SK-N-SH (cell line): ENCODE measurements around the gene PROP1. TPM values are rescaled to one million over a fixed set of nuclear protein-coding genes. Genes with fewer than 3 reads are reported as not detected.
"Not testable (repeated sequence)": the region's sequence is repeated elsewhere in the genome, so short reads cannot be mapped to it uniquely, and the experiment has no call there.

ENCODE experiments used
- CTCF ChIA-PET: fragments of 300-600, 350-600 bp; formaldehyde crosslinking; extraction: SDS; loops from one replicate; lab custom pipeline; 2021; lab: Yijun Ruan, JAX
- POLR2A ChIA-PET: fragments of 350-600 bp; sonication (Branson Sonifier 250); formaldehyde crosslinking; extraction: SDS; loops from one replicate; lab custom pipeline; 2020; ENCODE audit warnings: antibody characterized with exemption, inconsistent platforms; lab: Yijun Ruan, JAX
- DNase-seq: peaks from one replicate; pipeline ENCODE4 v3.0.0; 2012
- H2AFZ ChIP-seq: fragments of 200-600 bp; sonication (generic); 2 replicates; pipeline ENCODE4 v1.8.1; 2016; ENCODE audit warnings: antibody characterized with exemption, mild to moderate bottlenecking, low read depth
- H3F3A ChIP-seq: fragments of 200-600 bp; sonication (generic); replicated peaks from 2 replicates; pipeline ENCODE3; 2016; ENCODE audit warnings: antibody characterized with exemption, mild to moderate bottlenecking; ENCODE audit not compliant: insufficient read depth
- H3K27ac ChIP-seq, 2 experiments: fragments of 200-500 bp in 1 of 2; fragments of 200-600 bp in 1 of 2; sonication (Bioruptor generic) in 1 of 2; sonication (generic), shearing (Covaris generic) in 1 of 2; 2 replicates each; pipeline versions ENCODE4 v1.5.1 to v1.6.1; 2014 to 2016; ENCODE audit warnings: low read depth in 2 of 2, inconsistent platforms in 1 of 2, low read length in 1 of 2, mild to moderate bottlenecking in 1 of 2, mixed read lengths in 1 of 2
- H3K27me3 ChIP-seq: fragments of 200-600 bp; sonication (generic), shearing (Covaris generic); 2 replicates; pipeline ENCODE4 v1.6.1; 2016; ENCODE audit warnings: mixed run types; ENCODE audit not compliant: insufficient read depth
- H3K36me3 ChIP-seq, 2 experiments: fragments of 200-500 bp in 1 of 2; fragments of 200-600 bp in 1 of 2; sonication (Bioruptor generic) in 1 of 2; sonication (generic) in 1 of 2; replicated peaks in 1 of 2; 2 replicates each; pipeline versions ENCODE3 to v1.5.1; 2014 to 2016; ENCODE audit warnings: low read length in 1 of 2, mild to moderate bottlenecking in 1 of 2; ENCODE audit not compliant: insufficient read depth in 2 of 2, control insufficient read depth in 1 of 2
- H3K4me1 ChIP-seq, 2 experiments: fragments of 200-500 bp in 1 of 2; fragments of 200-600 bp in 1 of 2; sonication (Bioruptor generic) in 1 of 2; sonication (generic), shearing (Covaris generic) in 1 of 2; 2 replicates each; pipeline versions ENCODE4 v1.5.1 to v1.6.1; 2014 to 2016; ENCODE audit warnings: low read depth in 1 of 2, low read length in 1 of 2, mixed run types in 1 of 2; ENCODE audit not compliant: insufficient read depth in 2 of 2, control insufficient read depth in 1 of 2
- H3K4me2 ChIP-seq: fragments of 200-600 bp; sonication (generic), shearing (Covaris generic); 2 replicates; pipeline ENCODE4 v1.6.1; 2017; ENCODE audit warnings: mixed run types
- H3K4me3 ChIP-seq, 2 experiments: fragments of 200-500 bp in 1 of 2; fragments of 200-600 bp in 1 of 2; sonication (Bioruptor generic) in 1 of 2; sonication (generic), shearing (Covaris generic) in 1 of 2; 2 replicates each; pipeline versions ENCODE4 v1.5.1 to v1.8.1; 2014 to 2016; ENCODE audit warnings: low read depth in 2 of 2, inconsistent platforms in 1 of 2, low read length in 1 of 2, mild to moderate bottlenecking in 1 of 2, mixed read lengths in 1 of 2, moderate library complexity in 1 of 2
- H3K79me2 ChIP-seq: fragments of 200-600 bp; sonication (generic); 2 replicates; pipeline ENCODE4 v1.8.1; 2017; ENCODE audit warnings: mild to moderate bottlenecking; ENCODE audit not compliant: insufficient read depth
- H3K9ac ChIP-seq: fragments of 200-600 bp; sonication (generic); 2 replicates; pipeline ENCODE4 v1.6.1; 2017; ENCODE audit warnings: mixed run types
- H3K9me2 ChIP-seq: fragments of 200-600 bp; sonication (generic); 2 replicates; pipeline ENCODE4 v1.6.1; 2017; ENCODE audit warnings: mixed run types
- H3K9me3 ChIP-seq: fragments of 200-600 bp; sonication (generic); 2 replicates; pipeline ENCODE4 v1.6.1; 2017; ENCODE audit warnings: mixed run types, mild to moderate bottlenecking, moderate library complexity
- H4K20me1 ChIP-seq: fragments of 200-600 bp; sonication (generic); 2 replicates; pipeline ENCODE4 v1.6.1; 2017; ENCODE audit warnings: mild to moderate bottlenecking, mixed run types; ENCODE audit not compliant: insufficient read depth
- WGBS: methylation state at CpG from one replicate; pipeline ENCODE4 v1.1.6; 2017; ENCODE audit warnings: low lambda C conversion rate; 5-methylcytosine and 5-hydroxymethylcytosine counted together
- polyA plus RNA-seq, 3 experiments: library from polyadenylated mRNA; depleted of rRNA; stranded (reverse); fragments of >200 nt; gene quantifications; 2 replicates each; pipeline ENCODE4 v1.2.3, GENCODE V29; 2012

Gene PROP1
- polyA plus RNA-seq, 1 of the 3 experiments (the other 2 are of a cell fraction) = not detected

- H3F3A ChIP-seq, H3K27me3 ChIP-seq, H3K4me2 ChIP-seq, H3K4me3 ChIP-seq, H3K27ac ChIP-seq, H3K4me1 ChIP-seq, H3K79me2 ChIP-seq, H4K20me1 ChIP-seq, H3K9me2 ChIP-seq, CTCF ChIA-PET, H2AFZ ChIP-seq, H3K9me3 ChIP-seq, DNase-seq, H3K36me3 ChIP-seq, POLR2A ChIA-PET, H3K9ac ChIP-seq: not testable (repeated sequence)
- 21% methylated on average over 3 of the region's 10 CpGs for WGBS
Observed at GRCh38 chr5:177949656-177950055, 46.4 kb downstream of the PROP1 start.

- H3K27ac ChIP-seq, H3K9ac ChIP-seq, DNase-seq, H3F3A ChIP-seq, H3K27me3 ChIP-seq, CTCF ChIA-PET, H3K9me3 ChIP-seq, H3K79me2 ChIP-seq, H4K20me1 ChIP-seq, H2AFZ ChIP-seq, POLR2A ChIA-PET, H3K4me2 ChIP-seq, H3K9me2 ChIP-seq, H3K4me3 ChIP-seq, H3K36me3 ChIP-seq, H3K4me1 ChIP-seq: not testable (repeated sequence)
- 75% methylated on average over 6 of the region's 17 CpGs for WGBS
Observed at GRCh38 chr5:177949065-177949464, 47.0 kb downstream of the PROP1 start.

GRCh38 chr5:177947912-177948311 is 48.1 kb downstream of the PROP1 start:
- CTCF ChIA-PET = interaction anchor here (1.1 kb wide), 1 partner anchor 128 kb away, joined by 4 read pairs; no protein-coding TSS in a partner anchor
- H3K4me1 ChIP-seq, H2AFZ ChIP-seq, H3K27ac ChIP-seq, H3K27me3 ChIP-seq, H3K9ac ChIP-seq, POLR2A ChIA-PET, H3K9me2 ChIP-seq, H4K20me1 ChIP-seq, H3K4me2 ChIP-seq, H3F3A ChIP-seq, DNase-seq, H3K4me3 ChIP-seq, H3K36me3 ChIP-seq, H3K79me2 ChIP-seq, H3K9me3 ChIP-seq: not testable (repeated sequence)
- 87% methylated on average over 9 of the region's 10 CpGs for WGBS

GRCh38 chr5:177945601-177946283 is 50.3 kb downstream of the PROP1 start:
- H3K36me3 ChIP-seq, POLR2A ChIA-PET, CTCF ChIA-PET, H3K27ac ChIP-seq, H3K9me3 ChIP-seq, H3K27me3 ChIP-seq, H3K79me2 ChIP-seq, H3K9ac ChIP-seq, H3K4me2 ChIP-seq, H2AFZ ChIP-seq, H3F3A ChIP-seq, H3K9me2 ChIP-seq, H4K20me1 ChIP-seq, H3K4me1 ChIP-seq, DNase-seq, H3K4me3 ChIP-seq: not testable (repeated sequence)
- 89% methylated on average over 10 of the region's 12 CpGs for WGBS

GRCh38 chr5:177945145-177945544 is 50.9 kb downstream of the PROP1 start:
- H3K4me1 ChIP-seq, H3K27me3 ChIP-seq, H3K36me3 ChIP-seq, H3K9ac ChIP-seq, H3K27ac ChIP-seq, H3K79me2 ChIP-seq, H3K4me3 ChIP-seq, H3K4me2 ChIP-seq, CTCF ChIA-PET, POLR2A ChIA-PET, H3F3A ChIP-seq, H3K9me2 ChIP-seq, H2AFZ ChIP-seq, H3K9me3 ChIP-seq, H4K20me1 ChIP-seq: not testable (repeated sequence)
- peak; percentile 3 for DNase-seq
- WGBS = 97% methylated on average over 5 of the region's 13 CpGs

GRCh38 chr5:177943805-177944736 is 52.0 kb downstream of the PROP1 start:
- H3K27ac ChIP-seq, H4K20me1 ChIP-seq, H3F3A ChIP-seq, H2AFZ ChIP-seq, H3K4me1 ChIP-seq, H3K27me3 ChIP-seq, H3K9me2 ChIP-seq, H3K9me3 ChIP-seq, CTCF ChIA-PET, POLR2A ChIA-PET, H3K36me3 ChIP-seq, H3K79me2 ChIP-seq, H3K9ac ChIP-seq: not testable (repeated sequence)
- Histone ChIP-seq H3K4me2 (peak overlapping the region; percentile 59; the same call in 1 of the 2 replicates), H3K4me3 (peak overlapping the region in 1 of 2 experiments; percentile 46; a peak in 2 of 4 replicates)
- DNase-seq = peak; percentile 36
- 83% methylated on average over 2 of the region's 66 CpGs for WGBS
